KOPT-K1 (cell line): Measurements from ENCODE around the gene KIF25.

Experiments used
- H3K27ac ChIP-seq: fragments of 200-600 bp; sonication (generic); 2 replicates; pipeline ENCODE4 v1.5.1; 2016; ENCODE audit warnings: antibody characterized with exemption, mild to moderate bottlenecking, low read depth, low read length; ENCODE audit not compliant: poor library complexity, severe bottlenecking
- H3K36me3 ChIP-seq: fragments of 200-600 bp; sonication (generic); 2 replicates; pipeline ENCODE4 v1.5.1; 2017; ENCODE audit warnings: antibody characterized with exemption, mild to moderate bottlenecking, low read length, moderate library complexity; ENCODE audit not compliant: insufficient read depth
- H3K9me3 ChIP-seq: fragments of 200-600 bp; sonication (generic); 2 replicates; pipeline ENCODE4 v1.5.1; 2017; ENCODE audit warnings: antibody characterized with exemption, low read length, mild to moderate bottlenecking; ENCODE audit not compliant: insufficient read depth, poor library complexity, severe bottlenecking

The KIF25 gene

DNA sequence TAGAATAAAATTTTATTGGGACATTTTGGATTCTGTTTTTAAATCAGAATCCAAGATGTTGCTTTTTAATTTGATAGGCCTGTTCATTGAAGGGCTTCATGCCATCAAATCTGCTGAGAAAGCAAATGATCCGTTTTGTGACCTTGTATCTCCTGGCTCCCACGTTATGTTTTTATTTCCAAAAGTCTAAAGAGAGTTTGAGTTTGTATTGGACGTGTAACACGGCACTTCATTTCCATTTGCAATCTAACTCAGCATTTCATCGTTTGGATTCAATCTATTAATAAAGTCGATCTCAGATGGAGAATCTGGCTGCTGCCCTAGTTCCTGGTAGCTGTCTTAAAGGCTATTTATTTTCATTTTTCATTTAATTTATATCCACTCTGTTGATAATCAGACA lies 17.0 kb downstream of the KIF25 start:
- Histone ChIP-seq H3K36me3 (no peaks in the 10 kb centered on the region), H3K9me3 (peaks cover 38% of the 10 kb centered on the region), H3K27ac (no peak overlapping the region)

DNA sequence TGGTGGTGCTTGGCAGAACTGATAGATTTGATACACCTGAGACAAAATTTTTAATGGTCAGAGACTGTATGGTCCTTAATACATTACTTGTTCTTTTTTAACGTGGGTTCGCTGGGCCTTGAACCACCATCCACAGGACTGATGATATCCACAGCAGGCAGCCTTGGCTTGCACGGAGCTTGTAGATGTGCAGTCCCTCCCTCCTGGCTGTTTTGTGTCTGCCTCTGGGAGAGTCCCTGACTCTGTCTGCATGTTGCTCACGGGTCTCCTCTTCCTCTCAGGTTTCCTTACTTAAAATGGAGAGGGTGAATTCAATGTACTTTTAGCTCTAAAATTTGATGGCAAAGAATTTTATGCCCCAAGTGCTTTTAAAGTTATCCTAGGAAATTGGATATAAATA lies 17.5 kb downstream of the KIF25 start:
- Histone ChIP-seq H3K27ac (no peak overlapping the region), H3K9me3 (peaks cover 38% of the 10 kb centered on the region), H3K36me3 (no peaks in the 10 kb centered on the region)

DNA sequence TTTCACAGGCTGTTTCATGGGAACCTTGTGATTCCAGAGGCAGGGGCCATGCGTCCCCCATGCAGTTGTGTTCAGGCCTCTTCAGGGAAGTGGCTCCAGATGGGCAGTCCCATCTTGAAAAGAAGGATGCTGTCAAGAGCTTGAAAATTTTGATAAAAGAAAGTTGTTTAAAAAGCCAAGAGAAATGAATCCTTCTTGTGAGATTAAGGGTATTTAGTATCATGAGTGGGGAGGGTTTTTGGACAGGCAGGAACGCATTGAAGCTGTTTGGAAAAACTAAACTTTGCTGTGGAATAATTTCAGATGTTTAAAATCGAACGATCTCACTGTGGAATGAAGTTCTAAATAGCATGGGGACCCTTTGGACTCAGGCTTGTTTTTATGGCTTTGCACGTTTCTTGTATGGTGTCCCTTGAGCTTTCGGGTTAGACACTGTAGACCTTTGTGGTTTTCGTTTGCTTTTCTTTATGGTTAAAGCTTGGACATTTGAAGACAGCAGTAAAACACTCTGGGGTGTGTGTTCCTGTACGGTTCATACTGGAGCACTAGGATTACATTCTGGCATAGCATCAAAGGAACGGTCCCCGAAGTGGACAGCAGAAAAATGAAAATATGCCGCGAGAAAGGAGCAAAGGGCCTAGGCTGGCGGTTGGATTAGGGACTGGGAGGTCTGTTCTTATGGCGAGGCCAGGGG lies 18.2 kb downstream of the KIF25 start:
- Histone ChIP-seq H3K9me3 (peaks cover 37% of the 10 kb centered on the region), H3K36me3 (no peaks in the 10 kb centered on the region), H3K27ac (no peak overlapping the region)

DNA sequence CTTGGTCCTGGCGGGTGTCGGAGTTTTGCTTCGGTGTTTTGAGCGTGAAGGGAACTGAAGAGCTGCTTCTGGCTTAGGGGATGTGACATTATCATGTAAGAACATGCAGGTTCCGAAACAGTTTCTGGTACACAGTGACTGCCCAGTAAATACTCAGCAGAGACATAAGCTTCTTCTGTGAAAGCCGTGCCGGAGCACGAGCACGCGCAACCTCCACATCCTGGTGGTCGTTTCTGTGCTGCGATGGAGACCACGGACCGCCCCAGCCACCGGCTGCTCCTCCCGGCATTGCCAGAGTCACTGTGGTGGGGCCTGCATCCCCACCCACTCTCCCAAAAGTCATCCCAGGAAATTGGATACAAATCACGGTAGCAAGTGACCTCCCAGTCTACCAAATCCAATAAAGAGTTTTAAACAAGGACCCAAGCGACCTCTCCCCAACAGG lies 18.7 kb downstream of the KIF25 start:
- Histone ChIP-seq H3K27ac (no peak overlapping the region), H3K36me3 (no peaks in the 10 kb centered on the region), H3K9me3 (peaks cover 31% of the 10 kb centered on the region)

DNA sequence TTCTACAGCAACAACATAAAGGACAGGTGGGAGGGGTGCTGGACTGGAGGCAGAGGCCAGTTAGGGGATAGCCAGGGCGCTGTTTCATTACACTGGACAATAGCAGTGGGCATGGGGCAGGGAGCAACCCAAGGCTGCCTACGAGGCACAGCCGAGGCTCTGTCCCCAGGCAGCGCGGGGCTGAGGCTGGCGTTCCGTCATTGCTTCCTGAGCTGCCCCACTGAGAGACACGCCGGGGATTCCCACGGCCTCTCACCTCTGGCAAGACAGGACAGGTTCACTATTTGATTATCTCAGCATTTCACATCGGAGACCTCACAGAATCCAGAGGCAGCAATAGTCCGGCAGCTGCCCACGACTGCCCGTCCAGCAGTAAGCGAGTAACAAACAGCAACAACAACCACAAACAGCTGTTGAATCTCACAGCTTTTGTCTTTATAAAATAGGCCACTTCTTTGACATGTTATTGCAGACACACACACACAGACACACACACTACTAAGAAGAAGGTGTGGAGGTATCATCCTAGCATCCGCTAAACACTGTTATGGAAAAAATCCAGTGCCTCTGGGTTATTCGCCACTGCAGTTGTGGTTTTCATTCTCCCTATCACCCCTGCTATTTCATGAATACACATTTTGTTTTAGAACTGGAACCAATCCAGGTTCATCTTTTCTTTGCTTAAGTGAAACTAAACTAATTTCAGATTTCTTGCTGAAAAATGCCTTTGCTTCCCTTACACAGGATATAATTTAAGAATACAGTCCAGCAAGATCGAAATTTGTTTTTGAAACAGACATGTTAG lies 19.5 kb downstream of the KIF25 start:
- H3K9me3 ChIP-seq = peaks cover 25% of the 10 kb centered on the region
- no peaks in the 10 kb centered on the region for H3K36me3 ChIP-seq
- H3K27ac ChIP-seq = no peak overlapping the region

DNA sequence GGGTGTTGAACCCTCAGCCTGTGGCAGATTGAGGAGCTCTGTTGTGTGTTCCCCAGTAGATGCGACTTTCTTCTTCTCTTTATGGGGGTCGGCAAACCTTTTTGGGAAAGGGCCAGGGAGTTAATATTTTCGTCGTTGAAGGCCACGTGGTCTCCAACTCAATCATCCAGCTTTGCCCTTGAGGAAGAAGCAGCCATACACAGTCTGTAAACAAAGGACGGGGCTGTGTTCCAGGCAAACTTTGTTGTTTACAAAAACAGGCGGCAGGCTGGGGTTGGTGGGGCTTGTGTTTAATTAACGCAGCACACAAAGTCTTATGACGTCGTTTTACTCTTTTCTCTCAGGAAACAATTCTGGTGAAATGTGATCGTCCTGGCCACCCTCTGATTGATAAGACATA lies 20.2 kb downstream of the KIF25 start:
- Histone ChIP-seq H3K9me3 (peaks cover 19% of the 10 kb centered on the region), H3K27ac (no peak overlapping the region), H3K36me3 (no peaks in the 10 kb centered on the region)

DNA sequence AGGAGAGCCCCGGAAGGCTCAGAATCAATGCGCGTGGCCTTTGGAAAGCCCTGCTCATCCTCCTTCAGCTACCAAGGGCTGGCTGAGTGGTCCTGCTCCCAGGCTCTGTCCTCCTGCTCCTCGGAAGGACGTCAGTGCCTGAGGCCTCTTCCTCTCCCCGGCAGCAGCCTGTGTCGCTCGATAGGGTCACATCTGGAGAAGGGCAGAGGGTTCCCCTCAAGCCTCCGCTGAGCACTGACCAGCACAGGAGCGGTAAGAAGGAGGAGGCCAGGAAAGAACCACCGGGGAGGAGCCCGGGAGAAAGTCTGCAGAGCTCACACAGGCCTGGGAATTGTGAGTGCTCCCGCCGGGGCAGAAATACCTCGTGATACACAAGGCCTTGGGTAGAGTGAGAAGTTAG lies 21.2 kb downstream of the KIF25 start:
- no peaks in the 10 kb centered on the region for H3K36me3 ChIP-seq
- no peak overlapping the region for H3K27ac ChIP-seq
- peaks cover 8% of the 10 kb centered on the region for H3K9me3 ChIP-seq

DNA sequence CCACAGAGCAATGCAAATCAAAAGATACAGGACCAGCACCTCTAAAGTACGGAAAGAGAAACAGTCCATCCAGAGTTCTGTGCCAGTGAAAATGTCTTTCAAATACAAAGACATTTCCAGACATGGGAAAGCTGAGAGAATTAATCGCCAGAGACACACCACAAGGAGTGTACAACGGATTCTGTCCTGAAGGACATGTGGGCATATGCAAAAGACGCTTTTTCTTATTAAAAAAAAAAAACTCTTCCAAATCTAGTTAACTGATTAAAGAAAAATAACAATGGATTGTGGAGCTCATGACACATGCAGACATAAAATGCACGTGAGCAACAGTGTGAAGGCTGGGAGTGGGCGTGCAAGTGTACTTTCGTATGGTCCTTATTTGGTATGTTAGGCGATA lies 22.8 kb downstream of the KIF25 start:
- H3K27ac ChIP-seq = no peak overlapping the region

DNA sequence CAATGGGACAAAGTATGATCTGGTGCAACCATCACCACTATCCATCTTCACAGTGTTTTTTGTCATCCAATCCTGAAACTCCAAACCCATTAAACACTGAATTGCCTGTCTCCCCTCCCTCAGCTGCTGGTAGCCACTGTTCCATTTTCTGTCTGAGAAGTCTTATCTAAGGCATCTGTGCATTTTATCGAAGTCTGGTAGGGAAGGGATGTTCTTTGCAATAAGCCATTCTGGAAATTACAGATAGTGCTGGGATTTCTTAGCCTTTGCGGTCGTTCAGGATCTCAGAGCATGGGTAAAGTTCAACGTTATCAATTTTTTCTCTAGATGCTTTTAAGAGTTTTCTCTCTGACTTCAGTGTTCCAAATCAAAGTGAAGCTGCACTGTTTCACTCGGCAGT lies 24.1 kb downstream of the KIF25 start:
- Histone ChIP-seq H3K9me3 (peaks cover 10% of the 10 kb centered on the region), H3K36me3 (no peaks in the 10 kb centered on the region), H3K27ac (no peak overlapping the region)

More for the DNA sequence above, 22.8 kb downstream of the KIF25 start:
- Histone ChIP-seq H3K9me3 (peaks cover 9% of the 10 kb centered on the region), H3K36me3 (no peaks in the 10 kb centered on the region)

DNA sequence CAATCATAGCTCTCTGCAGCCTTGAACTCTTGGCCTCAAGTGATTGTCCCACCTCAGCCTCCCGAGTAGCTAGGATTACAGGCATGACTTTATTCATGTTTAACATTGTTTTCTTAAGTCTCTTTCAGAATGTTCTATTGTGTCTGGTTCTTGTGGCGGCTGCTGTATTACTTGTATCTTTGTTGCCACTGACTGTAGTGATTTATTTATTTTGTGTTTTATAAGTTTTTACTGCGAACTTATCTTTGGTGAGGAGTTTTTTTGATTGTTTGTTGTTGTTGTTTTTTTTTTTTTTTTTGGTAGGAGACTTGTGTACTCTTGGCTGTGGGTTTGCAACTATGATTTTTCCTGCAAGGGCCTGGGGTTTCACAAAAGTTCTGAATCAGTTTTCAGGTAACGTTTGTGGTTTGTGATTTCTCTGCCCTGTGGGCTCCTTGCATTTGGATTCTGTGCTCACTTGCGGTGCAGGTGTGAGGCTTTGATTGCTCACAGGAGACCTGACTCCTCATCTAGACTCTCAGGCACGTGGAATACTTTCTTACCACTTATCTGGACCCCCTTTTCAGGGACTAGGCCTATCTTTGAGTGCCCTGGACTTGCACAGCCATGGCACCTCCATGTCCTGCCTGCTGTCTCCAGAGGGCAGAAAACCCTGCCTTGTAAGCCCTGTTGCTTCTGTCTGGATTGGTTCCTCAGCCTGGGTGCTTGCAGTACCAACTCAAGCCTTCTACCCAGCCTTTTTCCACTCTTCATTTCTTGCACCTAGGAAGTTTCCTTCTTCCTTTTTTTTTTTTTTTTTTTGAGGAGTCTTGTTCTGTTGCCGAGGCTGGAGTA lies 25.2 kb downstream of the KIF25 start:
- H3K27ac ChIP-seq = no peak overlapping the region
- H3K36me3 ChIP-seq = no peaks in the 10 kb centered on the region
- peaks cover 10% of the 10 kb centered on the region for H3K9me3 ChIP-seq

DNA sequence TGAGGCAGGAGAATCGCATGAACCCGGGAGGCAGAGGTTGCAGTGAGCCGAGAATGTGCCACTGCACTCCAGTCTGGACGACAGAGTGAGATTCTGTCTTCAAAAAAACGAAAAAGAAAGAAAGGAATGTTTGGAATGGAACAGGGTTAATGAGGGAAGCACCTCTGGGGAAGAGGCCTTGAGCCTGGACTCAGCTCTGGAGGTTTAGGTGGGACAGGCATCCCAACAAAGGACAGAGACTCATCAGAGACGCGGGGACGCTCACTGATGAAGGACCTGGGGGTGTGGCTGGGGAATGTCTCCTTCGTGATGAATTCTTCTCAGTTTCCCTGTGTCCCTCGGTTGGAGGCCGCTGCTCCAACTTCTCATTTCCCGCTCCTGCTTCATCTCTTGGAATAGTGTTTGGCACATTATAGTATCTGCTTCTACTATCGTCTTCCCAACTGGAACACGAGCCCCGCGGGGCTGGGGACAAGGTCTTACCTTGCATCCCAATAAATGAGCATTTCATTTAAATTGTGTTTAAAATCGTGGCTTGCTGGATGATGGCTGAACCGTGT lies 27.6 kb downstream of the KIF25 start:
- Histone ChIP-seq H3K9me3 (peaks cover 10% of the 10 kb centered on the region), H3K36me3 (no peaks in the 10 kb centered on the region), H3K27ac (no peak overlapping the region)

DNA sequence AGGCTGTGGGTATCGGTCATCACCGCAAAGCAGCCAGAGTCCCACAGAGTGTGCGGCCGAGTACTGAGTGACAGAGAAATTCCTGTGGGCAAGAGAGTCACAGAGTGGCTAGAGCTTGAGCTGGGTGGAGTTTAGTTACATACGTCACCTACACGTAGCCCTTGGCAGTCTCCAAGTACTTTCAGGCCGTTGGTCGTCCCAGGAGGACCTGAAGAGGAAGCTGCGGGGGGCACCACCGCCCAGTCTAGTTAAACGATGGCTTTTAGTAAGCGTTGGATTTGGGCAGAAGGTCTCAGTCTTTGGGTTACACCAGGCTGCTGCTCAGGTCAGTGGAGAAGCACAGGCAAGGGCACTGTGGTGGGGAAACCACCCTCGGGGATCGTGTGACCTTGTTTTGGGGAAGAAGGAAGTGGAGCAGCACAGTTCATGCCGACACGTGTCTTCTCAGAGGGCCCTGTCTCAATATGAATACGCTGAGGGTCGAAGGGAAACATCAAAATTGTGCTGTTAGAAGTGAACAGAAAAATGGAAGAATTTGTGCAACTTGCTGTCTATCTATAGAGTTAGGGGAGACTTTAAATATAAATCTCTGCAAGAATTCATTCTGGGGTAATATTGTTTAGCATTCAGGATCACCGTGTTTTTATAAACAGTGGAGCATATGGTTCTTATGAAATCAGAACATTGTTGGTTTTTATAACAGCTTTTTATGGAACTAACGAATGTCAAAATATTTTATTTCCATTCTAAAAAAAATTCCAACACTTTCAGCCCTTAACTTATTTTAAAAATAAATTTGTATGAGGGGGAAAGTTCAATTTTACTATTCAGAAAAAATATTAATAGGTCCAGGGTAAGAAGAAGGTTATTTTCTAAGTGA lies 28.6 kb downstream of the KIF25 start:
- peaks cover 10% of the 10 kb centered on the region for H3K9me3 ChIP-seq
- H3K27ac ChIP-seq = no peak overlapping the region

DNA sequence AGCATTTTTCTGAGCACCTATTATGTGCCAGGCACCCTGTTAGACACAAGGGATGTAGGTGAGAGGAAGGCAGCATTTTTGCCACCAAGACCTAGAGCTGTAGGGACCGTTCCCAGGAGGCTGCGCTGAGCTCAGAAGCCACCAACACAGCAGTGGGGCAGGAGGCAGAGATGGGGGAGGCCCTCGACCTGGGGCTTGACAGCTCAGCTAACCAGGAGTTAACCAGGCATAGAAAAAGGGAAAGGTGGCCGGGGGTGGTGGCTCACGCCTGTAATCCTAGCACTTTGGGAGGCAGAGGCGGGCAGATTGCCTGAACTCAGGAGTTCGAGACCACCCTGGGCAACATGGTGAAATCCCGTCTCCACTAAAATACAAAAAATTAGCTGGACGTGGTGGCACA lies 29.5 kb downstream of the KIF25 start:
- Histone ChIP-seq H3K27ac (no peak overlapping the region), H3K9me3 (peaks cover 10% of the 10 kb centered on the region)

More for the DNA sequence above, 28.6 kb downstream of the KIF25 start:
- H3K36me3 ChIP-seq = no peaks in the 10 kb centered on the region

DNA sequence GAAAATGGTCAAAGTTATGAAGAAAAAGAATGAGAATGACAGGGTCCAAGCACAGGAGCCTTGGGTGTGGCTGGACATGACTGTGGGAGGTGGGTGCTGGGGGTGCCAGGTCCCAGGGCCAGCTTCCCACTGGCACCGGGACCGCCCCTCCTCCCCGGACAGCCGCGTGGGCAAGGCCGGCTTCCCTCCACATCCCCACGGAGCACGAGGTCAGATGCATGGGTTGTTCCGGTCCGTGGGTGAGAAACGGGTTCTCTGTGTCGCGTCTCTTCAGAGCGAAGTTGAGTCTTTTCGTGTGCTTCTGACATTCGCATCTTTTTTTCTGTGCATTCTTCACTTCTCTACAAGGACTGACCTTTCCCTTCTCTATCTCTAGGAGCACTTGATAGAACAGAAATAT lies 30.1 kb downstream of the KIF25 start:
- no peak overlapping the region for H3K27ac ChIP-seq
- peaks cover 10% of the 10 kb centered on the region for H3K9me3 ChIP-seq
- H3K36me3 ChIP-seq = no peaks in the 10 kb centered on the region

More for the DNA sequence above, 29.5 kb downstream of the KIF25 start:
- H3K36me3 ChIP-seq = no peaks in the 10 kb centered on the region
